ACC112 (cell line): ENCODE results near the gene ULK3.
"Not testable (repeated sequence)": the region's sequence is repeated elsewhere in the genome, so short reads cannot be mapped to it uniquely, and the experiment has no call there.

Source experiments
- H2AFZ ChIP-seq: fragments of 200-600 bp; sonication (generic); one replicate; pipeline ENCODE4 v1.6.0; 2017; ENCODE audit warnings: antibody characterized with exemption, low read length; ENCODE audit not compliant: unreplicated experiment
- H3K27ac ChIP-seq: fragments of 200-600 bp; sonication (generic); 2 replicates; pipeline ENCODE4 v1.5.1; 2014; ENCODE audit warnings: low read depth, mild to moderate bottlenecking, antibody characterized with exemption, low read length, moderate library complexity
- H3K27me3 ChIP-seq: fragments of 200-600 bp; sonication (generic); 2 replicates; pipeline ENCODE4 v1.6.1; 2014; ENCODE audit warnings: mild to moderate bottlenecking, antibody characterized with exemption, low read length, moderate library complexity, mixed read lengths; ENCODE audit not compliant: insufficient read depth
- H3K36me3 ChIP-seq: fragments of 200-600 bp; sonication (generic); 2 replicates; pipeline ENCODE4 v1.6.1; 2016; ENCODE audit warnings: mild to moderate bottlenecking, antibody characterized with exemption, low read length, moderate library complexity, mixed read lengths; ENCODE audit not compliant: insufficient read depth
- H3K4me1 ChIP-seq: fragments of 200-600 bp; sonication (generic); one replicate; pipeline ENCODE4 v1.6.1; 2016; ENCODE audit warnings: low read length, mixed read lengths; ENCODE audit not compliant: insufficient read depth, unreplicated experiment, control insufficient read depth
- H3K4me3 ChIP-seq: fragments of 200-600 bp; sonication (generic); 2 replicates; pipeline ENCODE4 v1.5.1; 2014; ENCODE audit warnings: mild to moderate bottlenecking, low read depth, low read length
- H3K79me2 ChIP-seq: fragments of 200-600 bp; sonication (generic); one replicate; pipeline ENCODE4 v1.6.0; 2016; ENCODE audit warnings: low read length; ENCODE audit not compliant: control insufficient read depth, unreplicated experiment, insufficient read depth

Gene ULK3, protein sequence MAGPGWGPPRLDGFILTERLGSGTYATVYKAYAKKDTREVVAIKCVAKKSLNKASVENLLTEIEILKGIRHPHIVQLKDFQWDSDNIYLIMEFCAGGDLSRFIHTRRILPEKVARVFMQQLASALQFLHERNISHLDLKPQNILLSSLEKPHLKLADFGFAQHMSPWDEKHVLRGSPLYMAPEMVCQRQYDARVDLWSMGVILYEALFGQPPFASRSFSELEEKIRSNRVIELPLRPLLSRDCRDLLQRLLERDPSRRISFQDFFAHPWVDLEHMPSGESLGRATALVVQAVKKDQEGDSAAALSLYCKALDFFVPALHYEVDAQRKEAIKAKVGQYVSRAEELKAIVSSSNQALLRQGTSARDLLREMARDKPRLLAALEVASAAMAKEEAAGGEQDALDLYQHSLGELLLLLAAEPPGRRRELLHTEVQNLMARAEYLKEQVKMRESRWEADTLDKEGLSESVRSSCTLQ

DNA sequence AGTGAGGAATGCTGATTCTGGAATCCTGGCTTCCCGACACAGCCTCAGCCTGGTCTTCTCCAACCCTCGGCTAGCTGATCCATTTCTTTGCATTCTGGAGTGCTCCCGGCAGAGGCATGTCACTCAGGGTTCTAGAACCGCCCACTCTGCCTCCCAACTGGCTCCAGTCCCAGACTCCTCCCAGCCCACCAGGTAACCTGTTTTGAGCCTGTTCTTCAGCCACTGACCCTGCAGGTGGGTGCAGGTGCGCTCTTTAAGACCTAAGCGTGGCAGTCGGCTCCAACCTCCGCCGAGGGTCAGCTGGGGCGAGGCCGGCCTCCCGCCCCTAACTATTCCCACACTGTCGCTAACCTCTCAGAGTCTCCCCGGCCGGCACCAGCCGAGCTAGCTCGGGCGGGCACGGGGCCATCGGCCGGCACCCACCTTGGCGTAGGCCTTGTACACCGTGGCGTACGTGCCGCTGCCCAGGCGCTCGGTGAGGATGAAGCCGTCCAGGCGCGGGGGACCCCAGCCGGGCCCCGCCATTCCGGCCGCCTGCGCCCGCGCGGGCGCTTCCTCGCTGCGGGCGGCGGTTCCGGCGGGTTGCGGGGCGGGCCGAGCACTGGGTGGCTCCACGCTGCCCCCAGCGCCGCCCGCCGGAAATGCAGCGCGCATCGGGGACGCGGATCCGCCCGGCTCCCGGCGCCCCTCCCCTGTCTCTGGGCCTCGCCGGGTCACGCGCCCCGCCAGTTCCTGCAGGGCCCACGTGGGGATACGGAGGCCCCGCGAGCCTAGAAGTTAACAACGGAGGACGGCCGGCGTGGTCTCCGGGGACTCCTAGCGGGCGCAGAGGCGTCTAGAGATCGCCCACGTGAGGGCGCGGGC lies at the start of gene ULK3:
ULK3 (minus strand) TSS at position 576 of the 864 bp plus-strand sequence; CDS start at position 525, 51 bp downstream.
- H3K36me3 ChIP-seq: no peaks in the 10 kb centered on the region
- no peaks in the 10 kb centered on the region for H3K27me3 ChIP-seq
- H3K4me3 ChIP-seq: peak within 1 kb of the TSS; percentile 100
- peaks cover 13% of the 10 kb centered on the region for H3K4me1 ChIP-seq
- peak within 1 kb of the TSS; percentile 81 for H2AFZ ChIP-seq
- H3K79me2 ChIP-seq: peaks cover 6% of the 10 kb centered on the region
- H3K27ac ChIP-seq: peak within 1 kb of the TSS; percentile 67

- no peak overlapping the region for H2AFZ ChIP-seq
- peaks cover 12% of the 10 kb centered on the region for H3K4me1 ChIP-seq
- H3K36me3 ChIP-seq: peaks cover 14% of the 10 kb centered on the region; the same call in 1 of the 2 replicates
- no peaks in the 10 kb centered on the region for H3K27me3 ChIP-seq
- no peak overlapping the region for H3K27ac ChIP-seq
- no peak overlapping the region for H3K4me3 ChIP-seq
- peaks cover 17% of the 10 kb centered on the region for H3K79me2 ChIP-seq
These were observed 49.4 kb upstream of the ULK3 start for GRCh38 chr15:74892313-74892712.

DNA sequence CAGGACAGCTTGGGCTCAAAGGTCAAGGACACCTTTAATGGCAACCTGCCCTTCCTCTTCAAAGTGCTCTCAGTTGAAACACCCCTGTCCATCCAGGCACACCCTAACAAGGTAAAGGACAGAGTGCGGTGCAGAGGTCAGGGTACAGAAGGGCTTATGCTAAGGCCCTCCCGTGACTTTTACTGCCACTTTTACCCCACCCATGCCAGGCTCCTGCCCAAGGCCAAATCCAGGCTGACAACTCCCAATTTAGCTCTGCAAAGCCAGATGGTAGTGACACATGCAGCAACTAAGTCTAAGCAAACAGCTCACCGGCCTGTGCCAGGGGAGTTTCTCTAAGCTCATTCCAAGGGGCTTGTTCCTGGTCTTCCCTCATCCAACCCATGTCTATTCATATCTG lies 48.5 kb upstream of the ULK3 start:
- Histone ChIP-seq H3K4me3 (no peak overlapping the region; the same call in 1 of the 2 replicates), H3K27me3 (no peaks in the 10 kb centered on the region), H2AFZ (no peak overlapping the region), H3K27ac (no peak overlapping the region), H3K79me2 (peaks cover 17% of the 10 kb centered on the region), H3K4me1 (peaks cover 12% of the 10 kb centered on the region), H3K36me3 (peaks cover 14% of the 10 kb centered on the region; the same call in 1 of the 2 replicates)

GRCh38 chr15:74890665-74890960 lies 47.7 kb upstream of the ULK3 start:
- Histone ChIP-seq H3K36me3 (peaks cover 14% of the 10 kb centered on the region; the same call in 1 of the 2 replicates), H3K79me2 (peaks cover 17% of the 10 kb centered on the region), H2AFZ (peak overlapping the region; percentile 28), H3K27me3 (no peaks in the 10 kb centered on the region), H3K4me1 (peaks cover 12% of the 10 kb centered on the region), H3K4me3 (peak overlapping the region; percentile 90), H3K27ac (no peak overlapping the region)

GRCh38 chr15:74889883-74890664 lies 47.1 kb upstream of the ULK3 start, which contains the start of gene MPI:
TSS of gene MPI (plus strand) at chr15:74890042. CDS start at chr15:74890074, 32 bp downstream.
- Histone ChIP-seq H2AFZ (peak within 1 kb of the TSS; percentile 95), H3K4me3 (peak within 1 kb of the TSS; percentile 90), H3K4me1 (peaks cover 13% of the 10 kb centered on the region), H3K27me3 (no peaks in the 10 kb centered on the region), H3K79me2 (peaks cover 17% of the 10 kb centered on the region), H3K36me3 (peaks cover 10% of the 10 kb centered on the region; the same call in 1 of the 2 replicates), H3K27ac (peak within 1 kb of the TSS; percentile 26)

DNA sequence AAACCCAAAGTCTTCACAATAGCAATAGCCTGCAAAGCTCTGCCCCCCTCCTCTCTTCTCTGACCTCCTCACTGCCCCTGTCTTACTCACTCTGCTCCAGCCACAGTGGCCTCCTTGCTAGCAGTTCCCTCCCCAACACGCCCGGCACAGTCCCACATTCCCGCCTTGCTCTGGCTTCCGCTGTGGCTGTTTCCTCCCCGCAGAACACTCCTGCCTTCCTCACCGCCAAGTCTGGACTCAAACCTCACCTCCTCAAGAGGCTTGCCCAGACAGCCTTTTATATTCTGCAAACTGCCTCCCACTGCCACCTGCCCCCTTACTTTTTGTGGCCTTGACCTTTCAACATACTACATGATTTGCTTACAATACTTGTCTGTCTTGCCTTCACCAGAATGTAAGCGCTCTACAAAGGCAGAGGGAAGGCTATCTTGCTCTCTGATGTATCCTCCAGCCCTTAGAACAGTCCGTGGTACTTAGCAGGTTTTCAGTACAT lies 46.5 kb upstream of the ULK3 start:
- H3K4me3 ChIP-seq: peak overlapping the region; percentile 90
- no peaks in the 10 kb centered on the region for H3K27me3 ChIP-seq
- peaks cover 10% of the 10 kb centered on the region; the same call in 1 of the 2 replicates for H3K36me3 ChIP-seq
- peak overlapping the region; percentile 26 for H3K27ac ChIP-seq
- H3K4me1 ChIP-seq: peaks cover 19% of the 10 kb centered on the region
- H3K79me2 ChIP-seq: peaks cover 17% of the 10 kb centered on the region
- H2AFZ ChIP-seq: peak overlapping the region; percentile 95

- Histone ChIP-seq H3K36me3 (peaks cover 10% of the 10 kb centered on the region; the same call in 1 of the 2 replicates), H3K27me3 (no peaks in the 10 kb centered on the region), H3K4me3 (peak overlapping the region; percentile 90), H2AFZ (no peak overlapping the region), H3K4me1 (peaks cover 20% of the 10 kb centered on the region), H3K27ac (no peak overlapping the region), H3K79me2 (peaks cover 17% of the 10 kb centered on the region)
These were observed 45.8 kb upstream of the ULK3 start for GRCh38 chr15:74888716-74889115.

DNA sequence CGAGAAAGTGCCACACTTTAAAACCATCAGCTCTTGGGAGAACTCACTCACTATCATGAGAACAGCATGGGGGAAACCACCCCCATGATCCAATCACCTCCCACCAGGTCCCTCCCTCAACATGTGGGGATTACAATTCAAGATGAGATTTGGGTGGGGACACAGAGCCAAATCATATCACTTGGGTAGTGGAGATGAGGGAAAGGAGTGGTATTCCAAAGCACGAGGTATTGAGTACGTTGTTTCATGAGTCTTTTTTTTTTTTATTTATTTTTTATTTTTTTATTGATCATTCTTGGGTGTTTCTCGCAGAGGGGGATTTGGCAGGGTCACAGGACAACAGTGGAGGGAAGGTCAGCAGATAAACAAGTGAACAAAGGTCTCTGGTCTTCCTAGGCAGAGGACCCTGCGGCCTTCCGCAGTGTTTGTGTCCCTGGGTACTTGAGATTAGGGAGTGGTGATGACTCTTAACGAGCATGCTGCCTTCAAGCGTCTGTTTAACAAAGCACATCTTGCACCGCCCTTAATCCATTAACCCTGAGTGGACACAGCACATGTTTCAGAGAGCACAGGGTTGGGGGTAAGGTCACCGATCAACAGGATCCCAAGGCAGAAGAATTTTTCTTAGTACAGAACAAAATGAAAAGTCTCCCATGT lies 44.7 kb upstream of the ULK3 start:
- not testable (repeated sequence) for H2AFZ ChIP-seq, H3K36me3 ChIP-seq, H3K27me3 ChIP-seq, H3K27ac ChIP-seq, H3K4me3 ChIP-seq
- peaks cover 23% of the 10 kb centered on the region for H3K4me1 ChIP-seq
- peaks cover 17% of the 10 kb centered on the region for H3K79me2 ChIP-seq

DNA sequence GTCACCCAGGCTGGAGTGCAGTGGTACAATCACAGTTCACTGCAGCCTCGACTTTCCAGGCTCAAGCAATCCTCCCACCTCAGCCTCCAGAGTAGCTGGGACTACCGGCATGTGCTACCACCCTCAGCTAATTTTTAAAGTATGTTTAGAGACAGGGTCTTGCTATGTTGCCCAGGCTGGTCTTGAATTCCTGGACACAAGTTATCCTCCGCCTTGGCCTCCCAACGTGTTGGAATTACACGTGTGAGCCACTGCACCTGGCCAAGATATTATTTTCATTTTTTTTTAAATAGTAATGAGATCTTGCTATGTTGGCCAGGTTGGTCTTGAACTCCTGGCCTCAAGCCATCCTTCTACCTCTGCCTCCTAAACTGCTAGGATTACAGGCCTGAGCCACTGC lies 42.5 kb upstream of the ULK3 start:
- no peaks in the 10 kb centered on the region for H3K36me3 ChIP-seq
- no peak overlapping the region for H3K4me3 ChIP-seq
- no peak overlapping the region for H2AFZ ChIP-seq
- H3K79me2 ChIP-seq: peaks cover 5% of the 10 kb centered on the region
- peaks cover 19% of the 10 kb centered on the region for H3K4me1 ChIP-seq
- no peak overlapping the region for H3K27ac ChIP-seq
- H3K27me3 ChIP-seq: no peaks in the 10 kb centered on the region
